Activated CD4-positive, alpha-beta T cell treated with anti-CD3 and anti-CD28 coated beads, Interleukin-10, Interleukin-2, amounts not matched to agents 100 ng/mL and 50 ng/mL, durations not matched to agents 16 hours and 8 hours (primary cell): ENCODE results near the gene NGDN.
"Not testable (repeated sequence)": the region's sequence is repeated elsewhere in the genome, so short reads cannot be mapped to it uniquely, and the experiment has no call there.

Experiments used
- DNase-seq: peaks from one replicate; pipeline ENCODE4 v3.0.0-alpha.2; 2020

NGDN gene

GRCh38 chr14:23469127-23469905, at the start of gene NGDN:
TSS of gene NGDN (plus strand) at chr14:23469703. CDS start at chr14:23469716, 13 bp downstream.
- peak; percentile 98 for DNase-seq

- DNase-seq = peak; percentile 70
Observed at GRCh38 chr14:23421594-23421993, 47.9 kb upstream of the NGDN start.

- DNase-seq = no peak
Observed at GRCh38 chr14:23423657-23424056, 45.8 kb upstream of the NGDN start.

GRCh38 chr14:23425169-23425568, 44.3 kb upstream of the NGDN start:
- no peak for DNase-seq

GRCh38 chr14:23425798-23426197, 43.7 kb upstream of the NGDN start:
- DNase-seq = not testable (repeated sequence)

GRCh38 chr14:23428686-23429495, 40.6 kb upstream of the NGDN start:
- no peak for DNase-seq

GRCh38 chr14:23430016-23430722, 39.3 kb upstream of the NGDN start:
- no peak for DNase-seq

- DNase-seq = no peak
Observed at GRCh38 chr14:23430723-23431085, 38.8 kb upstream of the NGDN start.

GRCh38 chr14:23431486-23431885, 38.0 kb upstream of the NGDN start:
- DNase-seq = no peak

GRCh38 chr14:23432102-23432925, 37.2 kb upstream of the NGDN start:
- no peak for DNase-seq

- no peak for DNase-seq
Observed at GRCh38 chr14:23432946-23433345, 36.6 kb upstream of the NGDN start.

GRCh38 chr14:23433457-23433856, 36.0 kb upstream of the NGDN start:
- no peak for DNase-seq

- no peak for DNase-seq
Observed at GRCh38 chr14:23434488-23435222, 34.8 kb upstream of the NGDN start.

GRCh38 chr14:23435543-23436326, 33.8 kb upstream of the NGDN start, which contains the start of gene MYH7:
TSS of gene MYH7 (minus strand) at chr14:23435660. CDS start at chr14:23433732, 1,928 bp downstream.
- DNase-seq = no peak

- no peak for DNase-seq
Observed at GRCh38 chr14:23436327-23437132, 33.0 kb upstream of the NGDN start.

- no peak for DNase-seq
Observed at GRCh38 chr14:23437133-23438100, 32.1 kb upstream of the NGDN start.

- no peak for DNase-seq
Observed at GRCh38 chr14:23438101-23438971, 31.2 kb upstream of the NGDN start.
